Lung microvascular endothelial cell (primary cell): ENCODE data around the gene CYTH1. TPM values are rescaled to one million over a fixed set of nuclear protein-coding genes. Genes with fewer than 3 reads are reported as not detected.
"Not testable (repeated sequence)": the region's sequence is repeated elsewhere in the genome, so short reads cannot be mapped to it uniquely, and the experiment has no call there.

Experiments used
- DNase-seq, 2 donors: peaks; one replicate each; pipeline versions ENCODE4 v3.0.0 to v3.0.0-alpha.2; 2010; ENCODE audit warnings: low read depth in 2 of 2
- total RNA-seq: library from RNA; depleted of rRNA; stranded (reverse); fragments of >200 nt; gene quantifications from 2 replicates; pipeline ENCODE4 v1.2.1, GENCODE V29; 2014

Gene CYTH1
- total RNA-seq, 1 donor from 2014 or later: 20.8 TPM

DNA sequence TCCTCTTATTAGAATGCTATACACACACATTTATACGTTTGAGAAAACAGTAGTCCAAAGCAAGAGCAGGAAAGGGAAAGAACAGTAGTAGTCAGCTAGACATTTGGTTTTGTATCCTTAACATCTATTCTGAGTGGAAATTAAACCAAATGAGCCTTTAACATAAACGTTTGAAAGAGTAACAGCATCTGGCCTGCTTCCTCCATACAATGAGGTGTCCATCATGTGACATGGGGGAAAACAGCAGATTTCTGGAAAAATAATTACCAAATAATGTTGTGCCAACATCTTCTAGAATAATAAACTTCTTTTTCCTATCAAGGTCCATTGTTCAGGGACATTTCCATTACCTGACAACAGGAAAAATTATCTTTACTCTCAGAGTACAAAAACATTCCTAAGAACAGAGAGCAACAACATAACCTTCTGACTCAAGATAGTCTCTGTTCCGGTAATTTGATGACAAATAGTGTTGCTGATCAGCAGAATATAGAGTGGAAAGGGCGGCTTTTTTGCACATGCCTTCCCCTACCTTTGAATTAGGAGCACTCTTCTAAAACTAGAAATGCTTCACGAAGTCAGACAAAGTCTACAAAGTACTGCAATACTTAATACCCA lies 20.2 kb downstream of the CYTH1 start:
- DNase-seq: peak in 1 of 2 donors; percentile 54

DNA sequence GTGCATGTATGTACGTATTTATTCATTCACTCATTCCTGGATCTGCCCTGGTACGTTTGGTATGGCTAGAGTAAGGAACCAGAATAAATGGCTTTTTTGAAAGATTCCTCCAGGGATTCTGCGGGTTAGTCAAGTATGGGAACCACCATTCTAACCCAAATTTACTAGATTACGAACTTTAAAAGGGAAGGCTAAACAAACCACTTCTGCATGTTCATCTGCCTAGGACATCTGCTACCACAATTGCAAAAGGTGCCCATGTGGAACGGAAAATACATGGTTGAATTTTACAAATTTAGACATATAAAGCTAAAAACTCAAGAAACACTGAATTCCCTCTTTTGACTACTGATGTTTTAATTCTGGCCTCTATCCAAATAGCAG lies 22.1 kb downstream of the CYTH1 start:
- no peak for DNase-seq

DNA sequence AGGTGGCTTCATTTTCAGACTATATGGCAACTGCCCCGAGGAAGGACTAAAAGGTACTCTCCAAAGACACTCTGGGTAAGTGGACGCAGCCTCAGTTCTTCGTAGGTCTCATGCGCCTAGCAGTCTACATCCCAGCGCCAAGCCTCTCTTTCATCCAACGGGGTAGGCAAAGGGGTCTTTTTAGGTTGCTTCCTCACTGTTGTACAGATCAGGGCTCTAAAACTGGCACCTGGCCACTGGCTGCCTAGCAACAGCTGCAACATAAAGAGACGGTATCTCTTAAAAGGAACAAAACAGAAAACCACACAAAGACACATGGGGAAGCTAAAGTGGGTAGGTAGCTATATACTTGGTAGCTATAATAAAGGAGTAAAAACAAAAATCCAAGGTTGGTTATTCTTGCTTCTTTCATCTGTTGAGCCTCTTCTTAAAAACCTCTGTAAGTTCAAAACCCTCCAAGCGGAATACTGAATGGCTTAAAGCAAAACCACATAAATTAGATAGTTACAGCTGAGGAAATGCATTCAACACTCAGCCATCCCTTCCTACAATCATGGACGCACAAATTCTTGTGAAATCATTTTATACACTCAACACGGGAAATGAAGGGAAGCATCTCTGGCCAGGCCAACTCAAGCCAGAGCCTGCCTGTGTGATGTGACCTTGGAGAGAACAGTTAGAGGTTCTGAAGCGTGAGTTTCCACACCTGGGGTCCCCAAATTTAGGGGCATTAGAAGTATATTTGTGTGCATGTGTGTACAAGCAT lies 22.7 kb downstream of the CYTH1 start:
- peak; percentile 56 to 83 for DNase-seq

DNA sequence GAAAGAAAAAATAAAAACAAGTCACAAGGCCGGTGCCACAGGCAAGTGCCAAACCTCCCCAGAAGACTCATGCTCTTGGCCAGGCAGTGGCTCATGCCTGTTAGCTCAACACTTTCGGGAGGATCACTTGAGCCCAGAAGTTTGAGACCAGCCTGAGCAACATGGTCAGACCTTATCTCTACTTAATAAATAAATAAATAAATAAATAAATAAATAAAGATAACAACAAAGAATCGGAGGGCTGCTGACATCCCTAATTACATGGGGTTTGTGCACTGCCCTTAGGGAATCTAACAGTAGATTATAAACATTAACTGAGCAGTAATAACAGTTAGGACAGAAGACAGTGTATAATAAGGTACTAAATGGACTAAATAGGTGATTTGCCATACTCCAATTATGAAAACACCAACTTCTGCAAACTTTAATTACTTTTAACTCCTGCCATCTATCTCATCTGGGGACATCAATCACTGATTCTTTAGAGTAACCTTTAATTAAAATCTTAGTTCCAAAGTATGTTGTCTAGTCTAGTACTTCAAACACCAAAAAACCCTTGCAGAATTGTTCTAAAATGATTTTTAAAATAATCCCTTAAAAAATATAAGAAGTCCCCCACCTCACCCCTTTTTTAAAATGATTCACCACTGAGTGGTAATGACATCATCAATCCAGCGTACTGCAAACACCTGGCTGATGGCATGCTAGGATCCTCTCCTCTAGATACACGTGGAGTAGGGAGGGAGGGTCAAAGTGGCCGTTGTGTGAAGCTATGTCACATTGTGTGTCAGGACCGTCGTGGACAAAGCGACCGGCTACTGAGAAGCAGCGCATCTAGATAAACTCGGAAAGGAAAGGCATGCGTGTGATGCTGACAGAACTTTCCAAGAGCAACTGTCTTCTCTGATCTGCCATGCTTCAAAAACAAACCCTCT lies 28.5 kb downstream of the CYTH1 start:
- no peak for DNase-seq

DNA sequence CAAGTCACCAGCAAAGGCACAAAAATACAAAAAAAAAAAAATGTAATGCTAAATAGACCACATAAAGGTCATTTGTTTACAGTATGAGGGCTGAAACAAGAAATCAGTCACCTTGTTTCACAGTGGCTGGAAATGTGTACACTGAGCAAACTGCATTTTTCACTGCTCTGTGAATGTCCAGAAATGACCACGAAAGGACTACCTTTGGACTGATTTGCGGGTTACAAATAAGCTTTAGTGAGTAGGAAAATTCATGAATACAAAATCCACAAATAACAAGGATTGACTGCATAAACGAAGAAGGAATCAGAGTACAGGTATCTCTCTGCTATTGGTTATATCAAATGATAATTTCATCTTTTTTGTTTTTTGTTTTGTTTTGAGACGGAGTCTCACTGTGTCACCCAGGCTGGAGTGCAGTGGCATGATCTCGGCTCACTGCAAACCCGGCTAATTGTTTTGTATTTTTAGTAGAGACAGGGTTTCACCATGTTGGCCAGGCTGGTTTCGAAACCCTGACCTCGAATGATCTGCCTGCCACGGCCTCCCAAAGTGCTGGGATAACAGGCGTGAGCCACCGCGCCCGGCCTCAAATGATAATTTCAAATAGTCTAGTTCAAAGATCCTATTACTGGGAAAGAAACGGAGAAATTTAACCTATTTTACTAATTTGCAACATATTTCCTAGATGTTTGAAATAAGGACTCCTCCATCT lies 30.5 kb downstream of the CYTH1 start:
- DNase-seq: no peak

DNA sequence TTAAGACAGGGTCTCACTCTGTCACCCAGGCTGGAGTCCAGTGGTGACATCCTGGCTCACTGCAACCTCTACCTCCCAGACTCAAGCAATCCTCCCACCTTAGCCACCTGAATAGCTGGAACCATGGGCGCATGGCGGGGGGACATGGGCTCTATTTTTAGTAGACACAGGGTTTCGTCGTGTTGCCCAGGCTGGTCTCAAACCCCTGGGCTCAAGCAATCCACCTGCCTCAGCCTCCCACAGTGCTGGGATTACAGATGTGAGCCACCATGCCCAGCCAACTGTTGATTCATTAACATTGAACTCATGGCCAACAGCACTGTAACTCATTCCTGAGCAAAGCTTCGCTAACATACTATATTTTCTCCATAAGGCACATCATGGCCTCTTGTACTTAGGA lies 31.1 kb downstream of the CYTH1 start:
- DNase-seq: not testable (repeated sequence)

DNA sequence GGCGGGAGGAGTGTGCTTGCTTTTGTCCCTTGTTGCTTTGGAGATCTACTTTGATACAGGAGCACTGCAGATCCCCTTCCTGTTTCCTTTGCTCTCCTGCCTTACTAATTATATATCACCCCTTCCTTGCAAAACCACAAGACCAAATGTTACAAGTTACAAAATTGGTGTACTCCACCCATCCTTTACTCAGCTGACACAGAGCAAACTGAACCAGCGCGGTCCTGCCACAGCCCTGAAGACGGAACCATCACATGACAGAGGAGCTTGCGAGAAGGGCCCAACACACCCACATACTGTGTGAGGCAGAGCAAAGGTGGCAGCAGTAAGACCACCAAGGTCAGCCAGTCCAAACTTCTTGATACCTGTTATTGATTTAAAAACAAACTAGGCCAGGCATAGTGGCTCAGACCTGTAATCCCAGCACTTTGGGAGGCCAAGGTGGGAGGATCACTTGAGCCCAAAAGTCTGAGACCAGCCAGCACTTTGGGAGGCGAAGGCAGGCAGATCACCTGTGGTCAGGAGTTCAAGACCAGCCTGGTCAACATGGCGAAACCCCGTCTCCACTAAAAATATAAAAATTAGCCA lies 33.2 kb downstream of the CYTH1 start:
- peak in 1 of 2 donors; percentile 62 for DNase-seq

DNA sequence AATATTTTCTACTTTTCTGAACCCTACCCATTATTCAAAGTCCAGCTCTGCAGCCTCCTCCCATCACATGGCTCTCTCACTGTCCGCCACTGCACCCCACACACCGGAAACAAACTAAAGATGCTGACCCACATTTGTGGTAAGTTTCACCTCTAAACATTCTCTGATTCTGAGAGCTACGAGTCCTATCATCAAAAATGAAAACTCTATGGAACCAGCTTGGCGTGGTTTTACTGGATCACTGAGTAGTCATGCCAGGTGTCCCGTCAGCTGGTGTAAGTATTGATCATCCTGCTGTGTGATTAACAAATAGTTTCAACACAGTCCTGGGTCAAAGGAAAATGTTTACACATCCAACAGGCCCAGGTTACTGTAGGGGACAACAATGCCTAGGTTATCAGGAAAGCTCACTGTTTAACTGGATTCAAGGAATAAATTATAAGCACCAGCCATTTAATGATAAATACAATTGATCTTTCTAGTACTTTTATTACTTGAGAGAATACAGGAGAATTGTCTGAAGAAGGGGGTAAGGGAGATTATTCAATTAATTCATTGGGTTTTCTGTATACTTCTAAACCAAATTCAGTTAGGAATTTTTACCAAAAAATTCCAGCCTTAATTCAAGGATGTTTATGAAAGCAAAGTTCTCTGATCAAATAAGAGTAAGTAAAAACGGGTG lies 33.9 kb downstream of the CYTH1 start:
- DNase-seq: no peak

DNA sequence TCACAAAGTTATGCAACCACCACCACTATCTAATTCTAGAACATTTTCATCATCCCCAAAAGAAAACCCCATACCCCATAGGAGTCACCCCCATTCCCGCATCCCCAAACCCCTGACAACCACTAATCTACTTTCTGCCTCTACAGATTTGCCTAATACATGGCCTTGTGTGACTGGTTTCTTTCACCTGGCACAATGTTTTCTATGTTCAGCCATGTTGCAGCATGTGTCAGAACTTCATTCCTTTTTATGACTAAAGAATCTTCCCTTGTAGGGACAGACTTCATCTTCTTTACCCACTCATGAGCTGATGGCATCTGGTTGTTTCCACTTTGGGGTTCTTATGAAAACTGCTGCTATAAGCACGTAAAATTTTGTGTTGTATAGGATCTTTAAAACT lies 34.6 kb downstream of the CYTH1 start:
- DNase-seq: no peak

DNA sequence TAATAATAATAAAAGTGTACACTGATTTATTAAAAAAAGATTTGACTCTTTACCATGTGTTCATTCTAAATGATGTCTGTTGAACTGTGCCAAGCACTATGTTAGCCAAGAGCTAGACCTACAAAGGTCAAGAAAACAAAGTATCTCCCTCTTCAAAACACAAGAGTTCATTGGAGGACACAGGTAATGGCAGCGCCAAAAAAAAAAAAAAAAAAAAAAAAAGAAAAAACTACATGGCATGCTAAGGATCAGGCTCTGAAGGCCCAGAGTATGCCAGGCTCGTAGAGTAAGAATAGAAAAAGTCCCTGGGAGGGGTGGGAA lies 35.2 kb downstream of the CYTH1 start:
- no peak for DNase-seq

DNA sequence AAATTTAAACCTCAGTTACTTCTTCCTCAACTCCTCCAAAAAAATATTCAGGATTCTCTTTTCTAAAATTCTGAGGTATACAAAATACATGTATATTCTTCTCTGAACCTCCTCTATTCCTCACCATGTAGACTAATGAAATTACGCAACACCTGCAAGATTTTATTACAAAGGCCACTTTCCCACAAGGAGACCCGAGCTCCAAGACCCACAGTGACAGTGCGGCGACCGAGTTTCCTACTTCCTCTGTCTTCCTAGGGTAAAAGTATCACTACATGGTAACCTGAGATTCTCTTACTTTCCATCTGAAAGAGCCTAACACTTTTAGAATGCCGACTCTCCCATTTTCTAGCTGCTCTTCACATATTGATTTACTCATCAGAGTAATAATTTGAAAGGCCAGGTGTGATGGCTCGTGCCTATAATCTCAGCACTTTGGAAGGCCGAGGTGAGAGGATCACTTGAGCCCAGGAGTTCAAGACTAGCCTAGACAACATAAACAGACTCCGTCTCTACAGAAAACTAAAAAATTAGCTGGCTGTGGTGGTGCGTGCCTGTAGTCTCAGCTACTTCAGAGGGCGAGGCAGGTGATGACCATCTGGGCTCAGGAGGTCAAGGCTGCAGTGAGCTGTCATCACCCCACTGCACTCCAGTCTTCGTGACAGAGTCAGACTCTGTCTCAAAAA lies 35.7 kb downstream of the CYTH1 start:
- no peak for DNase-seq

DNA sequence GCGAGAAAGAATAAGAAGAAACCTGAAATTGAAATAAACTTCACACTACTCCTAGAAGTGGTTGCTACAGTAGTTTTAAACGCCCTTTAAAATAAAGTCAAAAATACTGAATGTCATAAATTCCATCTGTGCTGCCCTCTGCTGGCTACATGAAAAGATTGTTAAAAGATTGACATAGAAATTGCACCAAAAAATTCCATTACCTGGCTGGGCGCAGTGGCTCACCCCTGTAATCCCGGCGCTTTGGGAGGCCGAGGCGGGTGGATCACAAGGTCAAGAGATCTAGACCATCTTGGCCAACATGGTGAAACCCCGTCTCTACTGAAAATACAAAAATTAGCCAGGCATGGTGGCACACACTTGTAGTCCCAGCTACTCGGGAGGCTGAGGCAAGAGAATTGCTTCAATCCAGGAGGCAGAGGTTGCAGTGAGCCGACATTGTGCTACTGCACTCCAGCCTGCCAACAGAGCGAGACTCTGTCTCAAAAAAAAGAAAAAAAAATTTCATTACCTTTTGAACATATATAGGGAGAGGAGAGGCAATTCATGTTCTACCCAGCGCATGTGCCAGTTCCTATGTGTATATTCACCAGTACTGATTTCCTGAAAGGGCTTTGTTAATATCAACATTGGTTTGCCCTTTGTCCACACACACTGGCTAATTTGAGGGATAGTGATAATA lies 36.5 kb downstream of the CYTH1 start:
- DNase-seq: peak; percentile 57 to 77

DNA sequence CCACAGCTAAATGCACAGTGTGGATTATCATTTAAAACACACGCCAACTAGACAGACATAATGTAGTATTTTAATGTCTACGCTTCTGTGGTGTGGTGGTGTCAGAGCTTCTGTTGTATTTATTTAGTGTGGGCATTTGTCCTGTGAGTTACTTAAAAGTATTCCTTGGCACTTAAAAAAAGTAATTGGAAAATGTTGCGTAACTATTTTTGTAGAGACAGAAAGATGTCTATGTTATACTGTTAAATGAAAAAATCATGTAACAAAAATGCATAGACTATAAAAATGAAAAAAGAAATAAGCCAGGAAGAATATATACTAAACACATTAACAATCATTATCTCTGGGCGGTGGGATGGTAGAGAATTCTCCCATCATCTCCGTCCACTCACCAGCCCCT lies 39.2 kb downstream of the CYTH1 start:
- no peak for DNase-seq

DNA sequence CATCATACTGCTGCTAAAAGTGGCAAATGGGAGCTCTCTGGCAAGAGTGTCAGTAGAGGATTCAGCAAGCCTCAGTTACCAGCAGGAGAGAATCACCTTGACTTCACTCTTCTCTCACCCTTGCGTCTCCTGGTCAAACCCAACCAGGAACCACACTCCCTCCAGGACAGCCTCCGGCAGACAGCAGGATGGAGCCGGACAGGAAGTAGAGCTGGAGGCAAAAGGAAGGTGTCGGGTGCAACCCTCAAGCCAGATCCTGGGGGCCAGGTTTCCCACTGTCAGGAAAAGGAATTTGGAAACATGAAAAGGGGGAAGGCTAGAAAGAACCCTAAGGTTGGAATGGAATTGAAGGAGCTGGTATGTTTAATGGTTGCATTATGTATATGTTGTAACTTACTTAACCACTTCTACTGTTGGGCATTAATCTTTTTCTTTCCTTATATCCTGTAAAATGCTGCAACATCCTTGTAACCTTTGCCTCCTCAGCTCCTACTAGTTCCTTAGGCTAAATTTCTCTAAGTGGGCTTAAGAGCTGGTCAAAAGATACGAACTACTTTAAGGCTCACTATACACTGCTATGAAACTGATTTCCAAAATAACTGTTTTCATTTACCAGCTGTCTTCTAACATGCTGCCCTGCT lies 40.3 kb downstream of the CYTH1 start:
- no peak for DNase-seq

DNA sequence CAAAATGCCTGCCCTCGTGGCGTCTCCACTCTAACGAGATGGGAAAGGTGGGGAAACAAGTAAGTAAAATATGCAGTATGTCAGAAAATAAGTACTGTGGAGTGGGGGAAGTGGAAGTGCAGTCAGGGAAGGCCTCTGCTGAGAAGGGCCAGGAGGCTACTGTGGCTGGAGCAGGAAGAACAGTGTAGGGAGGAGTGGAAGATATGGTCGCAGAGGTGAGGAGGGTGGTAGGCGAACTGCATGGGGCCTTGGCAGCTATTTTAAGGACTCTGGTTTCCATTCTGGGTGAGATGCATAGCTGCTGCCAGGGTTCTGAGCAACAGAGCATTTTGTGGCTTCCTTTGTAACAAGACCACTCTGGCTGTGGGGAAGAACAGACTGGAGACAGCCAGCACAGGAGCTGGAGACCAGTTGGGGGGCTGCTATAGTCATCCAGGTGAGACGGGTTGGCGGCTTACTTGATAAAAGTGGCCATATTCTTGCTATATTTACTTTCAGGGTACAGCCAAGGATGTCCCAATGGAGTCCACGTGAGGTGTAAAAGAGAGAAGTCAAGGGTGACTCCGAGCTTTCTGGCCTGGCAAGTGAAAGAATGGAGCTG lies 42.6 kb downstream of the CYTH1 start:
- no peak for DNase-seq

DNA sequence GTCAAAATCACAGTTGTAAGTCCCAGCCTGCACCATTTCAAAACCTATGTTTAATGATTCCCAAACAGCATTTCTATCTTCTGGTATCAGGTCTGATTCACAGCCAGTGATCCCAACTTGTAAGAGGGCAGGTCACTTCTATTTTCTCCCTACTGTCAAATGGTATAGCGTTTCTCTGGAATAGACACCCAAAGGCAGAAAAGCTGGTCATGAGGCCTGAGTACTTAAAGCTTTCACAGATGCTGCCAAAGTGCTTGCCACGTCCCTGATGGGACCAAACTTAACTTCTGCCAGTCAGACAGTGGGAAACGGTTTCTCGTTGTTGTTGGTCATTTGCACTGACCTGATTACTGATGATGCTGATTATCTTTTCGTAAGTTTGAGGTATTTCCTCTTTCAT lies 43.4 kb downstream of the CYTH1 start:
- DNase-seq: no peak

DNA sequence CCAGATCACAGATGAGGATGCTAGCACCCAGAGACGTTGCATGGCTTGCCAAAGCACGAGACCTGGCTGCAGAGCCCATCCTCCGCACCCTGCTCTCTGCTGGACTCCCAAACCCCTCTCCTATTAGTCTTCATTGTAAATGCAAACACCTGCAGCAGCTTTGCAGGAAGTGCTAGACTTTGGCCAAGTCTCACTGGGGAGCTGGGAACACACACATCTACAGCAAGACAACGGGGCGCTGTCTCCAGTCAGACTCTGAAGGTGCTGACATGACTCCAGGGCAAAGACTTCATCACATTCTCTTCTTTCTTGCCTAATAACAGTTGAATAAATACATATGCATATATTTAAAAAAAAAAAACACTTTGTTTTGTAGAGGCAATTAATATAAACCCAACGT lies 43.8 kb downstream of the CYTH1 start:
- no peak for DNase-seq

DNA sequence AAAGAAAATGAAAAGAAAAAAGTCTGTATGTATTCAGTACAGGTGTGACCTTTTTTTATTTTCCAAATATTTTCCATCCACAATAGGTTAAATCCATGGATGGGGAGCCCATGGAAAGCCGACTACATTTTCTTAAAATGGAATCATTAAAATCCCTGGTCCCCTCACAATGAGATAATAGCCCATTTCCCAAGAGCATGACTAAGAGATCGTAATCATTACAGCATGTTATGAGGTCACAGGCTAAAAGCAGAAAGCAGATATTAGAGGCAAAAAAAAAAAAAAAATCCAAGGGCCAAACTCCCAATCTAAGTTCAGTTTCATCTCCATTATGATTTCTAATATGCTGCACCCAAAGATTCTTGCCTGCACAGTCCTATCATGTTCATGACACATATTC lies 44.7 kb downstream of the CYTH1 start:
- DNase-seq: peak; percentile 53 to 77
